Fibroblast of peridontal ligament (primary cell): ENCODE data around the gene GOLT1A.

Experiments
- DNase-seq: peaks from one replicate; pipeline ENCODE4 v3.0.0-alpha.2; 2010; ENCODE audit errors: extremely low read depth

The GOLT1A gene

DNA sequence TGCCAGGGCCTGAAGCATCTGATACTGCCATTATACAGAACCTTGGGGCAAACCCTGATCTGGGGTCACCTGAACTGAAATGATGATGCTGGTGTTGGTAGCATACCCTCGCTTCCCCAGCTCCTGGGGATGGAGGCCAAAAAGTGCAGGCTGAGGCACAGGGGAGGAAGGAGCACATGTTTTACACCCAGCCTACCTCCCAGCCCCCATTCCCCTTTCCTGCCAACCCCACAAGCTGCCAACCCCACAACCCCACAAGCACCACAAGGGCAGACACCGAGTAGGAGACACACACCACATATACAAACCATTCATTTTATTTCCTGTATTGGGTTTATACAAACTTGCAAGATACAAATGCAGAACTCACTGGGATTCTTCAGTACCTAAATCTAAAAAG lies 4.8 kb upstream of the GOLT1A start:
- DNase-seq, result no peak

DNA sequence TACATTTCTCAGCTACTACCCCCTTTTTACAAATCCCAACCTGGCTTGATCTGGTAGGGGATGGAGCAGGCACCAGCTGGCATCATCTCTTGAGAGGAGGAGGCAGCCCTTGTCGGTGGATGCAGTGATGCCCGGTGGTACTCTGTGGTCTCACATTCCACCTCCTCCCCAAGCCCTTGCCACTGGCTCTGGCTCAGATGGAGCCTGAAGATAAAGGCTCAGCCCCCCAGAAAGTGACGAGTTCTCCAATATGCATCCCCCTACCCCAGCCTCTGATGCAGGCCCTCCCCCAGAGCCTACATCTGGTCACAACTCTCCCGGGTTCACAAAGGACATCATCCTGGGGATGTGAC lies 3.8 kb upstream of the GOLT1A start:
- no peak for DNase-seq

DNA sequence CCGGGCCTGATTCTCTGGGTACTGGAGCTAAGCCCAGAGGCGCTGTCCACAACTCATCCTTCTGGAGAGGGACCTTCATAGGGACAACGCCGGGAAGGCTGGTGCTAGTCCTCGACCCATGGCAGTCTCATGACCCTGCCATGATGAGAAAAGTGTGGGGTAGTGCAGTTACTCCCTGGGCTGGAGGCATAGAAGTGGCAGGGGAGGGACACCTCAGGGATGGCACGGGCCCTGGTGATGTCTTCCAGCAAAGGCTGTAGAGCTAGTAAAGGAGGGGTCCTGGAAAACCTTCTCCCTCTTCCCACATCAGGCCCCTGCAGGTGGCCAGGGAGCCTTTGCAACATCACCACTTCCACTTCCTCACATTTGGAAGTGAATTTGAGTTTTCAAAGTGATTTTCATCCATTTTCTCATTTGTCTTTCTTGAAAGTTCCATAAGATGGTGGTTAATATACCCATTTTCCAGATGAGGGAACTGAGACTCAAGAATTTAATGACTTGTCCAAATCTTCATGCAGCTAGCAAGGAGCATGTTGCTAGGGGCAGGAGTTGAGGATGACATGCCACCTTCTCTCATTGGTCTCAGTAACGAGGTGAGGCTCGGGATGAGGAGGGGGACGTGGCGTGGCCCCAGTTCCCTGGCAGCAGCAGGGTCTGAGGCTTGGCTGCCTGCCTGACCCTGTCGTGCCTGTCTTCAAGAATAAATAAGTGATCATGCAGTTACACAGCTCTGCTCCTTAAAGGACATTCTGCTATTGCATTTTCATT lies 3.3 kb upstream of the GOLT1A start:
- no peak for DNase-seq

DNA sequence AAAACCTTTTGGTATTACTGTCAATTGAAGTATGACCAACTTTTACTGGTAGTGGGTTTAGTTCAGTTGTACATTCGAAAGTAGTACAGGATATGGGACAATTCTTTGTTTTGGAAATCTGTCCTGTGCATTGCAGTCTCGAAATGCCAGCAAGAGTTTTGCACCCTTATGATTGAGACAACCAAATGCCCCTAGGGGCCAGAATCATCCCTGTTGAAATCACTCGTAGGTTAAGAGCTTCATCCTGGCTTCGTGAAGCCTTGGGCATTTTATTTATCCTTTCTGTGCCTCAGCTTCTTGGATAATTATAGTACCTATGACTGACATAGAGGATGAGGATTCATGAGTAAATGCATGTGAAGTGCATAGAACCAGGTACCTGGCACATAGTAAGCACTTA lies 2.4 kb upstream of the GOLT1A start:
- DNase-seq, result no peak

DNA sequence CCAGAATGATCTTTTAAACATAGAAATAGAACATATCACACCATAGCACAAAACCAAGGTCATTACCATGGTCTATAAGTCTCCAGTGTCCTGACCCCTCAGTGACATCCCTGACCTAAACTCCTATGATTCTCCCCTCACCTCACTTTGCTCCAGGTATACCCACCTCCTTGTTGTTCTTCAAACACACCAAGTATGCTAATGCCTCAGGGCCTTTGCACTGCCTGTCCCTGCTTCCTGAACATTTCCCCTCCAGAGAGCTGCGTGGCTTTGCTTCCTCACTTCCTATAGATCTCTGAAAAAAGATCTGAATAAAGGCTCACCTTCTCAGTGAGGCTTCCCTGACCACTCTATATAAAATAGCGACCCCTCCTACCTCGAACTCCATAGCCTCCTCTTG lies 1.1 kb downstream of the GOLT1A start:
- DNase-seq, result no peak

DNA sequence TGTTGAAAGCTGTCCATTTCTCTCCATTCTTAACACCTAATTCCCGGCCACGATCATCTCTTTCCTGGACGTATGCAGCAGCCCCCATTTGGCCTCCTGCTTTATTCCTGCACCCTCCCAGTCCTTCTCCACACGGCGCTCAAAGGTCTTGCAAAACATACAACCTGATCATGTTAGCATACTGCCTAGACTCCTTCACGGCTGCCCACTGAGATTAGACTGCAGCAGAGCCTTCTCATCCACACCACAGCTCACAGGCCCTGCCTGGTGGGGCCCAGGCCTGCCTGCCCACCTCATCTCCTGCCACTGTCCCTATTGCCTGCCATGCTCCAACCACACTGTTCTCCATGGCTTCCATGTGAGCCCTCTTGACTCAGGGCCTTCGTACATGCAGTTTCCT lies 2.7 kb downstream of the GOLT1A start:
- no peak for DNase-seq

DNA sequence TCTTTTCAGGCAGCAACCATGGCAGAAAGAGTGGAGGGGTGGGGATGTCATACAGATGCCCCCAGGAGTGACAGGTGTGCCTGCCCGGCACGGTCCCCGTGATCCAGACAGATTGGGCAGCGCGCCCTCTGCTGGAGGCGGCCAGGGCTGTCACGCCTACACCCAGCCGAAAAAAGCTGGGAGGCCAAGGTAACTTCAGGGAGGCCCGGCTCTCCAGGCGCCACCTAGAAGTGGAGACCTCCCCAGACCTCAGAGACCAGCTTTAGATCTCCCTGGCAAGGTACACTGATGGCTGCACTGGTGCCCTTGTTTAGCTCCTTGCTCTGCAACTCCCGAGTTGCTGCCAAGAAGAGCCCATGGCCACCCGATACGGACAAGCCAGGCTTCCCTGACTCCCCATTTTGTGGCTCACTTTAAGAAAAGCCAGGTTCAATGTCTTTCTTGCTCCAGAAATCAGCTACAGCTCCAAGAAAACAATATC lies 6.6 kb downstream of the GOLT1A start:
- no peak for DNase-seq

DNA sequence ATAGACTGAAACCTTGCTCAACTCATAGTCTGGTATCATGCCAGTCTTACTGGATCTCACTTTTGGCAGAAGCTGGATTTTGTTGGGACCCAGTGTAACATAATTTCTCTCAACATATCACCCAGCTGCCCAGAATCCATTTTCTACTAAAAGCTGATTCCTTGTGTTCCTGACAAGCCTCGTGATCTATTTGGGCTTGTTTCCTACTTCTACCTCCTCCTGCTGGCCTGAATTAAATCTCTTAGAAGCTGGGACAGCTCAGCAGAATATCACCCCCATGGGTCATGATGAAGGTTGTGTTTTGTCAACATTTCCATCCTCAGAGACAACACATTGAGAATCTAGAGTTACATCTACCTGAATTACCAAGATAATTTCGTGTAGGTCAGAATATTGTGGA lies 7.7 kb downstream of the GOLT1A start:
- peak; percentile 15 for DNase-seq

DNA sequence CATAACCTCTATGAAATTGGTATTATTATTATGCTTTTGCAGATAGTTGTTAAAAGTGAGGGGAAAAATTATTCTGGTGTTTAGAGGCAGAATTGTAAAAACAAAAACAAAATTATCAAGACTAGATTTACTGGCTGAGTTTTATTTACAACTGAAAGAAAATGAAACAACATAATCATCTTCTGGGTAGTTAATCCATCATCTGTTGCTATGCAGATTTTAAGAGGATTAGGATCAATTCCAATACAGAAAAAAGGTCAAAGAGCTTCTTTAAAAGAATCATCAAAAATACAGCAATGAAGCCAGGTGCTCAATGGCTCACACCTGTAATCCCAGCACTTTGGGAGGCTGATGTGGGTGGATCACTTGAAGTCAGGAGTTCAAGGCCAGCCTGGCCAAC lies 8.3 kb downstream of the GOLT1A start:
- no peak for DNase-seq

DNA sequence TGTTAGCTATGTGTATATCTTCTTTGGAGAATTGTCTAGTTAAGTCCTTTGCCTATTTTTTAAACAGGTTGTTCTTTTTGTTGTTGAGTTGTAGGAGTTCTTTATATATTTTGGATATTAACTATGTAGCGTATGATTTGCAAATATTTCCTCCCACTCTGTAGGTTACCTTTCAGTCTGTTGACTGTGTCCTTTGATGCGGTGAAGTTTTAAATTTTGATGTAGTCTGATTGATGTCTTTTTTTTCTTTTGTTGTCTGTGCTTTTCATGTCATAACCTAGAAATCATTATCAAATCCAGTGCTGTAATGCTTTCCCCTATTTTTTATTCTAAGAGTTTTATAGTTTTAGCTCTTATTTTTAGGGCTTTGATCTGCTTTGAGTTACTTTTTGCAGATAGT lies 8.8 kb downstream of the GOLT1A start:
- no peak for DNase-seq

DNA sequence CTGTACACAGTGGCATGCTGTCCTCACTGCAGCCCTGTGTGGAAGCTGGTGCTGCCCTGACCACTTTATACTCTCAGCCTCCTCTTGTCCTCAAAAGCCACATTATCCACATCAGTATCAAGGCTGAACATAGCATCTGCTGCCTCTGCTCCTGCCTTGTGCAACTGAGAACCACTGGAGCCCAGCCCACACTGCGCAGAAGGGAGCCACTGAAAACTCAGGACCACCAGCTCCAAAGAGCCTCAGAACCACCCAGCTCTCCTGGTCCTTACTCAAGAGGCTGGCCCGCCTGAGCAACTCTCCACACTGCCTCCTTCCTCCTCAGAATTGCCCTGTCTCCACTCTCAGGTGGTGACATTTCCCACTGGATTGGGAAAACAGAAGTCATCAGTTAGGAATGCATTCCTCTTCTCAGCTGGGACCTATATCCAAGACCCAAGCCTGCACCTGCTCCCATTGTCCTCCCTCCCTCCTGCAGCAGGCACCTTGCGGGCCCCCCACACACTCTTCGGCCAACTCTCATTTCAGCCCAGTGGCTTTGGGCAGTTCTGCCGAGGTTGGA lies 10.5 kb downstream of the GOLT1A start:
- DNase-seq, result no peak

DNA sequence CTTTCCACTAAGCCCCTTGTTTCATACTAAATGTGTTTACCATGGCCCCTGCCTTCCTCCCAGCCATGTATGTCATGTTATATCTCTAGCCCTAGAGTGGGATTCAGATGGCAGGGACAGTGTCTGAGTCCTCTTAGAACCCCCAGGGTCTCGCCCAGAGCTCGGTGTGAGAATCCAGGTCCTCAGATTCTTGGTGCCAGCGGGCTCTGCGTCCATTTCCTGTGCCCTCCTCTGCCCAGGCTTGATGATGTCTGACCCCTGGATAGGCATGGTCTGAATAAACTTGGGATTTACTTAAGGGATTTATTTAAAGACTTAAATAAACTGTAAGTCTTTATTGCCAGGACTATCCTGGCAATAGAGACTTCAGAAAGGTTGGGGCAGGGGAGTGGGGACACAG lies 11.3 kb downstream of the GOLT1A start:
- no peak for DNase-seq

DNA sequence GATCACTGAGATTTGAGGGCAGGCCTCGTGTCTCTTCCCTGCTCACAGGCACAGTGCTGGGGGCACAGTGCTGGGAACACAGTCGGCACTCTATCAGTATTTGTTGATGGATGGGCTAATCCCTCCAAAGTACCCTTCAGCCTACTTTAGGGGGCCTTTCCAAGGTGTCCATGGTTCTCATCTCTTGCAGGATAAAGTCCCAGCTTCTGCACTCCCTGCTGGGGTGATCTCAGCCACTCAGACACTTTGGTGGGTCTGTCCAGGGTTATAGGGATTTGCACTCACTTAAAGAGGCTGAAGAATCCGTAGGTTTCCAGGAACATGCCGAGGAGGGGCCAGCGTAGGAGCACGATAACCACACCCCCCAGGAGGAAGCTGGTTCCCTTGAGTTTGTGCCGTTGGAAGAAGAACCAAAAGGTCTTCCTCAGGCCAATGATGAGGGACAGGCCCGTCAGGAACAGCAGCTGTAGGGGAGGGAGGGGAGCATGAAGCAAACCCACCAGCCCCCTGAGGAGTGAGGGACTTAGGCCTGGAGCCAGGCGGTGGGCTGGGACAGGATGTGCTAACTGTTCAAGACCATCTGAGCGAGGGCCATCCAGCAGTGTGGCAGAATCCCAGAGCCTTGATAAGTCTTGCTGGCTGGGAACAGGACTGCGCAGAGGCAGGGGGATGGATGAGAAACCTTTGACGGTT lies 12.3 kb downstream of the GOLT1A start:
- no peak for DNase-seq

DNA sequence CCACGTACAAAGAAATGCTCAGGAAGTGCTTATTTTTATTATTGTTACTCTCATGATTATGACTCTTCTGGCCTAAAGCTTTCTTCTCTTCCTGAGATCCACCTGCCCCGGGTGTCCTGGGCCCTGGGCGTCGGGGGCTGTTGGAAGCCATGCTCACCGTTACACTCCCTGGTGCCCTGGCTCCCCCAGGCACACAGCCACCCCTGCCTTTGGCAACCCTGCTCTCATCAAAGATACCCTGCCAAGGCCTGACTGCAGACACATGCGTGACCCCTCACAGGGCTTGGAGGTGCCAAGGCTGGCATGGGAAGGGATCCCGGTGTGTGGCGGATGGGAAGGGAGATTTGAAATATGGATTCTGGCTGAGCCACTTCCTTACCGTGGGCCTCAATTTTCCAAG lies 14.2 kb downstream of the GOLT1A start:
- DNase-seq, result no peak

DNA sequence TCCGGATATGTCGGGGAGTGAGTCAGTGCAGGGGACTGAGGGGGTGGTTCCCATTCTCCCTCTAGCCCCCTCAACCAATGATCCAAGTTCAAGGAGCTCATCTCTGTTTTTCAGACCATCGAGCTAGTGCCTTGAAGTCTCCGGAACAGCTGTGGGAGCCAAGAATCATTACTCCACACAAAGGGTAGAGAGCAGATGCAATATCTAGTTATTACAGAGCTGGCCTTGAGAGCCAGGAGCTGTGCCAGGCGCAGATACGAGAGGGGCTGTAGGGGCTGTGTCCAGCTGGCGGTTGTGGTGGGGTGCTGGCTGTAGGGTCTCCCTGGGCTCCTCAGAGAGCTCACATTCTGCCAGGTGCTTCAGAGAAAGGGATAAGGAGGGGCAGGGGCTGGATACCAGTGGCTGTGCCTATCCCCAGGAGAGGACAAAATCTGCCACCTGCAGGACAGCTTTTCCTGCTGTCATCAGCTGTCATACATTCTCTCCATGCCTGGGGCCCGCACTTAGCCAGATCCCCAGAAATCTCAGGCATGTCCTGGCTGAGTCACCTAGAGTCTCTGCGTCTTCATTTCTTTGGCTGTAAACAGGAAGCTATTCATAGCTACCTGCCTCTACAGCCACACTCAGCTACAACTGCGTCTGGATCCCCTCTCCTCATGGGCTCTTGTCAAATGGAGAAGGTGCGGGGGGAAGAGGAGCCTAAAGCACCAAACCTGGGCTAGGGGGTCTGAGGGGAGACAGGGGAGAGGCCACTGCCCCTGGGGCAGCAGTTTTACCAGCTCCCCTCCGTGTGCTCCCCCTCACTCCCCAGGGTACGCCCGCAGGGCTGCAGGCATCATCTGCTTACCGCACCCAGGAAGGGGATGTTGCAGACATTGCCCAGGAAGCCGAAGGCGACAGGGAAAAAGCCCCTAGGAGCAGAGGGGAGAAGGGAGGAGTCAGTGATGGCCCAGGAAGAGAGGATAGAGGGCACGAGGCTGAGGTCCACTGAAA lies 15.1 kb downstream of the GOLT1A start:
- DNase-seq, result no peak

DNA sequence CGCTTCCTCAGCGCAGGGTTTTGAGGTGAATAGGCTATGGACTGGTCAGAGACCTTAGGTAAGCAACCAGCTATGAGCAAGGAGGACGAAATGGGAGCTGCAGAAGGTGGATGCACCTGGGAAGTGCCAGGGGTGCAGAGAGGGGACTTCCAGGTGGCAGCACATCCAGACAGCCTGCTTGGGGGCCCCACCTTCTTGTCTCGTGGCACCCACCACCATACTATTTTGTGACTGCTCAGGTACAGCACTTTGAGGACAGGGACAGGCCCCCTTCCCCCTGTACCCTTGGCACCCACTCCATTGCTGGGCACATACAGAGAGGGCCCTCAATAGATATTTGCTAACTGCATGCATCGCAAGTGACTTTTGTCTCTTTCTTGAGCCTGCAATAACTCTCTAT lies 16.7 kb downstream of the GOLT1A start:
- no peak for DNase-seq

DNA sequence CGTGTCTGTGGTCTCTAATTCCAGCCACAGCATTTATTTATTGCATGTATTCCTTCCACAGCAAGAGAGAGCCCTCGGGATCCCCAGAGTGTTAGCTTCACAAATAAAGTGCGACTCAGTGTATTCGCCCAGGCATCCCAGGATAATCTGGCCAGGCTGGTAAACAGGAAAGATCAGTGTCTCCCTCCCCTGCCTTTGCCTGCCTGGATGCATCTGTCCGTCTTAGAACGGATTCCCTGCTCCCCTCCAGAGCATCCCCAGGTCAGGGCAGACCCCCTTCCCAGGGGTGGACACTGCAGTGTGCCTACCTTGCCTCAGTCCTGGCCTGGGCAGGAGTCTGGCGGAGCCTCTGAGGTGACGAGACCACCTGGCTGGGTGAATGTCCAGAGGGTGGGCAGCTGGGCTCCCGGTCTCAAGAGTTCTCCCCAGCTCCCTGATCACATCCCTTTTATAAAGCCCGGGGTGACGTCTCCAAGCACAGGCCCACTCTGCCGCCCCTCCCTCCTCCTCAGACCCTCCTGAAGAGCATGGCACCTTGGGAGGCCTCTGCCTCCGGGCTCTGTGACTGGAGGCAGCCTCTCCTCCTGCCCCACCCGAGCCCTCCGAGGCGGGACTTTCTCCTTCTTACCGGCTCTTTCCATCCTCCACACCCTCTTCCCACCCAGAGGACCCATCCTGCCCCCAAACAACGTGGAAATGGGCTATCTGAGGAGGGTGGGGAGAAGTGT lies 17.6 kb downstream of the GOLT1A start, which contains the start of gene KISS1:
Gene KISS1, minus strand, starts transcription at position 424 of the 728 bp plus-strand sequence. CDS start 3,615 bp downstream, outside the sequence.
- no peak for DNase-seq

DNA sequence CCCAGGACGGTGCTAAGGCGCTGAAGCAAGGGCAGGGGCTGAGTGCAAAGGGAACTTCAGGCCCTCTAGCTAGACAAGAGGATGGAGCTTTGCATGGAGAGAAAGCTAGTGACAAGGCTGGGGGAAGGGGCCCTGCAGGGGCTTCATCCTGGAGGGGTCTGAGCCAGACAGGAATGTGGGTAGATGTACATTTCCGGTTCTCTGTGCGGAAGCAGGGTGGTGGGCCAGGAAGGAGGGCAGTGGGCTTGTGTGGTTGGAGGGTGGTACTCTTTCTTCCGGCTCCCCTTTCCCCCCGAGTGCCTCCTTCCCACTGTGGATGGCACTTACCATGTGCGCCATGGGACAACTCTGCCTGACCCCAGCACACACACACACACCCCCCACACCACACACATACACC lies 19.0 kb downstream of the GOLT1A start:
- no peak for DNase-seq

DNA sequence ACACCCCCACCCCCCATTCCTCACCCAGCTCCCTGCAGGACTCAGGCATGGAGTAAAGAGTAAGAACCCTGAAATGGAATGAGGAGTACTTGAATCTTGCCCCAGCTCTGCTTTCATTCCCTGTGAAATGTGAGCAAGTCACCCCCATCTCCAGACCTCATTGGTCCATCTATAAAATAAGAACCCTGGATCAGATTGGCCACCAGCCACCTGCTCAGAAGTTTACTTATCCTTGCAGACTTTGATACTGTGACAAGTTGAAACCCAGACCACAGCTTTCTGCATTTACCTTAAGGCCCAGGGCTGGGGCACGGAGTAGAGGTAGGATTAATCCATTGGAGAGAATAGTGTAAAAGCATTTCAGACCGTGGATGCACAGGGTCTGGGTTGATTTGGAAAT lies 19.7 kb downstream of the GOLT1A start:
- DNase-seq, result no peak

DNA sequence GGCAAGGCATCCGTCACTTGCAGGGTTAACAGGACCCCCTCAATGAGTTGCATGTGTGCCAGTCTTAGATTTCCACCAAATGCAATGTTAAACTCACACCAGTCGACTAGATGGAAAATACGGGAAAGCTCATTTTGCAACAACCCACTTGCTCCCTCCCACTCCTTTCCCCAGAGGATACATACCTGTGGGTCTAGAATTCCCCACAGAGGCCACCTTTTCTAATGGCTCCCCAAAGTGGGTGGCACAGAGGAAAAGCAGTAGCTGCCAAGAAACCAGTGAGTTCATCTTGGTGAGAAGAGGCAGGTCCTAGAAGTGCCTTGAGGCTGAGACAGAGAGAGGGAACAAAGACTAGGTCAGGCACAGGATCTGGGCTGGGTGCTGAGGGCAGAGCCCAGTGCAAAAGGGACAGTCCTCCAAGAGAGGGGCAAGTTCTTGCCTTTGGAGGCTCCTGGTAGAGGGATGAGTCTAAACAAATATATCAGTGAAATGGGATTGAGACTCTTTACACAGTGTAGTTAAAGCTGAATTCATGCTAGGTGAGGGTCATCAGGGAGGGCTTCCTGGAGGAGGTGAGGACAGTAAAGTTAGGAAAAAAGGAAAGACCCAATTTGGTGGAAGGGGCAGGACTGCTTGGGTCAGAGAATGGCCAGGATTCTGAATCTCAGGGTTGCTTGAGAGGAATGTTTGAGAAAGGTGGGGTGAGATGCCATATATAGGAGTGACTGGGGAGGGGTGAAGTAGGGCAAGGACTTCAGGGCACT lies 21.0 kb downstream of the GOLT1A start:
- no peak for DNase-seq
